Thyroid gland (tissue), 4 donors: ENCODE measurements around the gene STARD3NL.

Experiments
- POLR2A ChIP-seq, 2 donors: fragments of 450-650 bp; IDR thresholded peaks; one replicate each; pipeline ENCODE4 v1.6.1; 2017; ENCODE audit warnings: antibody characterized with exemption in 2 of 2, mild to moderate bottlenecking in 2 of 2, moderate library complexity in 1 of 2
- TF ChIP-seq, protein P1 (sequence below), 6 experiments: fragments of 200-600 bp in 3 of 6; fragments of 450-650 bp in 3 of 6; sonication (generic) in 3 of 6; IDR thresholded peaks; one replicate each; pipeline ENCODE4 v1.5.1; 2016 to 2019; ENCODE audit warnings: antibody characterized with exemption in 6 of 6, mild to moderate bottlenecking in 2 of 6, inconsistent platforms in 1 of 6, moderate library complexity in 1 of 6

DNA sequence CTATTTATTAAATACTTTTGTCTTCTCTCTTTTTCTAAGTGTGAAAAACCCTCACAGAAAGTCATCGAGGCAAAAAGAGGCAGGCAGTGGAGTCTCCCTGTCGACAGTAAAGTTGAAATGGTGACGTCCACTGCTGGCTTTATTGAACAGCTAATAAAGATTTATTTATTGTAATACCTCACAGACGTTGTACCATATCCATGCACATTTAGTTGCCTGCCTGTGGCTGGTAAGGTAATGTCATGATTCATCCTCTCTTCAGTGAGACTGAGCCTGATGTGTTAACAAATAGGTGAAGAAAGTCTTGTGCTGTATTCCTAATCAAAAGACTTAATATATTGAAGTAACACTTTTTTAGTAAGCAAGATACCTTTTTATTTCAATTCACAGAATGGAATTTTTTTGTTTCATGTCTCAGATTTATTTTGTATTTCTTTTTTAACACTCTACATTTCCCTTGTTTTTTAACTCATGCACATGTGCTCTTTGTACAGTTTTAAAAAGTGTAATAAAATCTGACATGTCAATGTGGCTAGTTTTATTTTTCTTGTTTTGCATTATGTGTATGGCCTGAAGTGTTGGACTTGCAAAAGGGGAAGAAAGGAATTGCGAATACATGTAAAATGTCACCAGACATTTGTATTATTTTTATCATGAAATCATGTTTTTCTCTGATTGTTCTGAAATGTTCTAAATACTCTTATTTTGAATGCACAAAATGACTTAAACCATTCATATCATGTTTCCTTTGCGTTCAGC is 52.0 kb downstream of the STARD3NL start:
- TF ChIP-seq, protein P1, sequence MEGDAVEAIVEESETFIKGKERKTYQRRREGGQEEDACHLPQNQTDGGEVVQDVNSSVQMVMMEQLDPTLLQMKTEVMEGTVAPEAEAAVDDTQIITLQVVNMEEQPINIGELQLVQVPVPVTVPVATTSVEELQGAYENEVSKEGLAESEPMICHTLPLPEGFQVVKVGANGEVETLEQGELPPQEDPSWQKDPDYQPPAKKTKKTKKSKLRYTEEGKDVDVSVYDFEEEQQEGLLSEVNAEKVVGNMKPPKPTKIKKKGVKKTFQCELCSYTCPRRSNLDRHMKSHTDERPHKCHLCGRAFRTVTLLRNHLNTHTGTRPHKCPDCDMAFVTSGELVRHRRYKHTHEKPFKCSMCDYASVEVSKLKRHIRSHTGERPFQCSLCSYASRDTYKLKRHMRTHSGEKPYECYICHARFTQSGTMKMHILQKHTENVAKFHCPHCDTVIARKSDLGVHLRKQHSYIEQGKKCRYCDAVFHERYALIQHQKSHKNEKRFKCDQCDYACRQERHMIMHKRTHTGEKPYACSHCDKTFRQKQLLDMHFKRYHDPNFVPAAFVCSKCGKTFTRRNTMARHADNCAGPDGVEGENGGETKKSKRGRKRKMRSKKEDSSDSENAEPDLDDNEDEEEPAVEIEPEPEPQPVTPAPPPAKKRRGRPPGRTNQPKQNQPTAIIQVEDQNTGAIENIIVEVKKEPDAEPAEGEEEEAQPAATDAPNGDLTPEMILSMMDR (IDR thresholded peaks at IDR 0.05): no peak
- no peak for TF ChIP-seq POLR2A (IDR thresholded peaks at IDR 0.05)
